Breast epithelium (tissue), 4 donors: ENCODE data around the gene MAL. TPM values are rescaled to one million over a fixed set of nuclear protein-coding genes. Genes with fewer than 3 reads are reported as not detected.

ENCODE experiments used
- DNase-seq, 2 donors: peaks; one replicate each; pipeline ENCODE4 v3.0.0-alpha.2; 2019; ENCODE audit warnings: low spot score in 2 of 2
- H3K27ac ChIP-seq, 2 donors: fragments of 200-600 bp; sonication (generic) in 1 of 2; one replicate each; pipeline ENCODE4 v1.5.1; 2016 to 2019; ENCODE audit warnings: mild to moderate bottlenecking in 1 of 2
- H3K27me3 ChIP-seq, 2 donors: fragments of 200-600 bp; sonication (generic) in 1 of 2; one replicate each; pipeline versions ENCODE4 v1.5.1 to v1.6.0; 2017 to 2019; ENCODE audit warnings: control low read depth in 1 of 2, mild to moderate bottlenecking in 1 of 2
- H3K36me3 ChIP-seq: fragments of 200-600 bp; one replicate; pipeline ENCODE4 v1.5.1; 2019
- H3K4me1 ChIP-seq, 2 donors: fragments of 200-600 bp; sonication (generic); one replicate each; pipeline ENCODE4 v1.5.1; 2016 to 2019; ENCODE audit warnings: control low read depth in 1 of 2
- H3K4me3 ChIP-seq, 3 donors: fragments of 200-600 bp; sonication (generic); 1 replicate in 2 of 3; 2 replicates in 1 of 3; pipeline ENCODE4 v1.5.1; 2016 to 2019; ENCODE audit warnings: mild to moderate bottlenecking in 3 of 3, moderate library complexity in 2 of 3
- H3K9me3 ChIP-seq, 2 donors: fragments of 200-600 bp; sonication (generic) in 1 of 2; one replicate each; pipeline ENCODE4 v1.5.1; 2016 to 2019; ENCODE audit warnings: control low read depth in 1 of 2
- POLR2A ChIP-seq: fragments of 450-650 bp; IDR thresholded peaks from one replicate; pipeline ENCODE4 v1.6.1; 2016; ENCODE audit warnings: antibody characterized with exemption, mild to moderate bottlenecking, moderate library complexity
- POLR2AphosphoS5 ChIP-seq, 3 donors: sonication (generic); formaldehyde crosslinking; IDR thresholded peaks; one replicate each; pipeline ENCODE4 v1.6.1; 2017; ENCODE audit warnings: antibody characterized with exemption in 3 of 3
- intact Hi-C: fragments of 100-400 bp; cut with DNase I; formaldehyde crosslinking; loops from one replicate; pipeline ENCODE4 v1.15.1; 2023; ENCODE audit warnings: low total_unique reads
- total RNA-seq, 3 donors: library from RNA; depleted of rRNA; stranded (reverse); fragments of >200 nt; gene quantifications; one replicate each; pipeline ENCODE4 v1.1.0, GENCODE V29; 2016
- TF ChIP-seq, protein P1 (sequence below), 3 donors: fragments of 450-650 bp; IDR thresholded peaks; one replicate each; pipeline ENCODE4 v1.5.1; 2016 to 2017; ENCODE audit warnings: antibody characterized with exemption in 3 of 3, mild to moderate bottlenecking in 3 of 3, moderate library complexity in 3 of 3

Gene MAL
- total RNA-seq, 3 donors from 2014 or later: 0.32 to 2.3 TPM; not detected in 1

- no peak for DNase-seq
- Histone ChIP-seq H3K4me3 (no peak overlapping the region), H3K9me3 (no peaks in the 10 kb centered on the region), H3K4me1 (no peaks in the 10 kb centered on the region), H3K27me3 (peaks cover 0 to 37% of the 10 kb centered on the region in 2 donors), H3K27ac (no peak overlapping the region), H3K36me3 (no peaks in the 10 kb centered on the region)
- intact Hi-C loops: no loop called here
- TF ChIP-seq POLR2A (no peak), POLR2AphosphoS5 (IDR thresholded peaks at IDR 0.05) (no peak)
- TF ChIP-seq, protein P1, sequence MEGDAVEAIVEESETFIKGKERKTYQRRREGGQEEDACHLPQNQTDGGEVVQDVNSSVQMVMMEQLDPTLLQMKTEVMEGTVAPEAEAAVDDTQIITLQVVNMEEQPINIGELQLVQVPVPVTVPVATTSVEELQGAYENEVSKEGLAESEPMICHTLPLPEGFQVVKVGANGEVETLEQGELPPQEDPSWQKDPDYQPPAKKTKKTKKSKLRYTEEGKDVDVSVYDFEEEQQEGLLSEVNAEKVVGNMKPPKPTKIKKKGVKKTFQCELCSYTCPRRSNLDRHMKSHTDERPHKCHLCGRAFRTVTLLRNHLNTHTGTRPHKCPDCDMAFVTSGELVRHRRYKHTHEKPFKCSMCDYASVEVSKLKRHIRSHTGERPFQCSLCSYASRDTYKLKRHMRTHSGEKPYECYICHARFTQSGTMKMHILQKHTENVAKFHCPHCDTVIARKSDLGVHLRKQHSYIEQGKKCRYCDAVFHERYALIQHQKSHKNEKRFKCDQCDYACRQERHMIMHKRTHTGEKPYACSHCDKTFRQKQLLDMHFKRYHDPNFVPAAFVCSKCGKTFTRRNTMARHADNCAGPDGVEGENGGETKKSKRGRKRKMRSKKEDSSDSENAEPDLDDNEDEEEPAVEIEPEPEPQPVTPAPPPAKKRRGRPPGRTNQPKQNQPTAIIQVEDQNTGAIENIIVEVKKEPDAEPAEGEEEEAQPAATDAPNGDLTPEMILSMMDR (IDR thresholded peaks at IDR 0.05): no peak
Measured at GRCh38 chr2:95031726-95032116, 6.2 kb downstream of the MAL start.

GRCh38 chr2:95032341-95032740 lies 6.8 kb downstream of the MAL start:
- DNase-seq: no peak
- no peak overlapping the region for H3K27ac ChIP-seq
- no peaks in the 10 kb centered on the region for H3K36me3 ChIP-seq
- TF ChIP-seq POLR2AphosphoS5 (IDR thresholded peaks at IDR 0.05): no peak
- TF ChIP-seq, protein P1 (IDR thresholded peaks at IDR 0.05): no peak
- TF ChIP-seq POLR2A: no peak
- H3K4me3 ChIP-seq: no peak overlapping the region
- intact Hi-C loops: no loop called here
- no peaks in the 10 kb centered on the region for H3K4me1 ChIP-seq
- H3K9me3 ChIP-seq: no peaks in the 10 kb centered on the region
- H3K27me3 ChIP-seq: peaks cover 0 to 30% of the 10 kb centered on the region in 2 donors

GRCh38 chr2:95032868-95033603 lies 7.5 kb downstream of the MAL start:
- TF ChIP-seq POLR2AphosphoS5 (IDR thresholded peaks at IDR 0.05): no peak
- TF ChIP-seq POLR2A: no peak
- TF ChIP-seq, protein P1 (IDR thresholded peaks at IDR 0.05): no peak
- intact Hi-C loops: no loop called here

GRCh38 chr2:95034221-95034620 lies 8.7 kb downstream of the MAL start:
- no peak overlapping the region for H3K4me3 ChIP-seq
- no peaks in the 10 kb centered on the region for H3K9me3 ChIP-seq
- intact Hi-C loops: no loop called here
- H3K36me3 ChIP-seq: no peaks in the 10 kb centered on the region
- H3K4me1 ChIP-seq: no peaks in the 10 kb centered on the region
- H3K27me3 ChIP-seq: peaks cover 0 to 27% of the 10 kb centered on the region in 2 donors
- H3K27ac ChIP-seq: no peak overlapping the region
- DNase-seq: no peak
- TF ChIP-seq POLR2AphosphoS5 (IDR thresholded peaks at IDR 0.05) (no peak), POLR2A (no peak)
- TF ChIP-seq, protein P1 (IDR thresholded peaks at IDR 0.05): no peak

More at GRCh38 chr2:95032868-95033603, 7.5 kb downstream of the MAL start:
- H3K27ac ChIP-seq: no peak overlapping the region
- H3K4me3 ChIP-seq: no peak overlapping the region
- DNase-seq: no peak
- no peaks in the 10 kb centered on the region for H3K36me3 ChIP-seq
- H3K4me1 ChIP-seq: no peaks in the 10 kb centered on the region
- no peaks in the 10 kb centered on the region for H3K9me3 ChIP-seq
- H3K27me3 ChIP-seq: peaks cover 0 to 27% of the 10 kb centered on the region in 2 donors

GRCh38 chr2:95034818-95035217 lies 9.3 kb downstream of the MAL start:
- no peaks in the 10 kb centered on the region for H3K4me1 ChIP-seq
- H3K9me3 ChIP-seq: no peaks in the 10 kb centered on the region
- intact Hi-C loops: no loop called here
- no peak overlapping the region for H3K4me3 ChIP-seq
- H3K27me3 ChIP-seq: peaks cover 0 to 22% of the 10 kb centered on the region in 2 donors
- DNase-seq: no peak
- H3K36me3 ChIP-seq: no peaks in the 10 kb centered on the region
- H3K27ac ChIP-seq: no peak overlapping the region
- TF ChIP-seq POLR2AphosphoS5 (IDR thresholded peaks at IDR 0.05) (no peak), POLR2A (no peak)
- TF ChIP-seq, protein P1 (IDR thresholded peaks at IDR 0.05): no peak
